PC-9 (cell line): ENCODE data around the gene EFNA4. TPM values are rescaled to one million over a fixed set of nuclear protein-coding genes. Genes with fewer than 3 reads are reported as not detected.

Experiments
- BruUV-seq: library from RNA; stranded (reverse); fragments of 400-500 nt; replicated peaks from 2 replicates; lab custom pipeline; 2021; lab: Mats Ljungman, UMichigan
- CTCF ChIA-PET: fragments of 300-600 bp; sonication (Branson Sonifier 250); formaldehyde crosslinking; loops from one replicate; lab custom pipeline; 2022; ENCODE audit warnings: antibody characterized with exemption; lab: Charles Lee
- POLR2A ChIA-PET: fragments of 300-600 bp; sonication (Branson Sonifier 250); formaldehyde crosslinking; loops from one replicate; lab custom pipeline; 2022; ENCODE audit warnings: antibody characterized with exemption; ENCODE audit not compliant: unreplicated experiment; lab: Charles Lee
- DNase-seq, 2 experiments: peaks; one replicate each; pipeline versions ENCODE4 v3.0.0 to v3.0.0-alpha.2; 2015 to 2022; ENCODE audit warnings: mixed read lengths in 1 of 2
- H2AFZ ChIP-seq: fragments of 200-600 bp; sonication (generic); 2 replicates; pipeline ENCODE4 v1.8.1; 2017; ENCODE audit warnings: antibody characterized with exemption
- H3F3A ChIP-seq: fragments of 200-600 bp; sonication (generic); 2 replicates; pipeline ENCODE4 v1.8.1; 2017; ENCODE audit warnings: antibody characterized with exemption, mild to moderate bottlenecking, low read depth; ENCODE audit not compliant: insufficient read depth
- H3K27ac ChIP-seq: fragments of 200-600 bp; sonication (generic); 2 replicates; pipeline ENCODE4 v1.6.1; 2016; ENCODE audit warnings: mixed run types
- H3K27me3 ChIP-seq: fragments of 200-600 bp; sonication (generic); 2 replicates; pipeline ENCODE4 v1.6.1; 2016; ENCODE audit warnings: low read depth, mixed run types; ENCODE audit not compliant: insufficient read depth
- H3K36me3 ChIP-seq: fragments of 200-600 bp; sonication (generic); 2 replicates; pipeline ENCODE4 v1.6.1; 2016; ENCODE audit warnings: low read depth, mixed run types
- H3K4me1 ChIP-seq: fragments of 200-600 bp; sonication (generic); replicated peaks from 2 replicates; pipeline ENCODE4 v1.6.1; 2016; ENCODE audit warnings: mixed run types; ENCODE audit not compliant: insufficient read depth
- H3K4me2 ChIP-seq: fragments of 200-600 bp; sonication (generic); 2 replicates; pipeline ENCODE4 v1.6.1; 2017; ENCODE audit warnings: mixed run types
- H3K4me3 ChIP-seq: fragments of 200-600 bp; sonication (generic); 2 replicates; pipeline ENCODE4 v1.6.1; 2016; ENCODE audit warnings: mixed run types
- H3K79me2 ChIP-seq: fragments of 200-600 bp; sonication (generic); 2 replicates; pipeline ENCODE4 v1.6.1; 2017; ENCODE audit warnings: low read depth, mixed run types
- H3K9me2 ChIP-seq: fragments of 200-600 bp; sonication (generic); 2 replicates; pipeline ENCODE4 v1.8.1; 2017; ENCODE audit warnings: mild to moderate bottlenecking; ENCODE audit not compliant: insufficient read depth
- H3K9me3 ChIP-seq: fragments of 200-600 bp; sonication (generic); 2 replicates; pipeline ENCODE4 v1.8.1; 2016; ENCODE audit warnings: low read depth; ENCODE audit not compliant: insufficient read depth
- H4K20me1 ChIP-seq: fragments of 200-600 bp; sonication (generic); 2 replicates; pipeline ENCODE4 v1.8.1; 2017; ENCODE audit not compliant: insufficient read depth
- CTCF ChIP-seq: fragments of 200-600 bp; sonication (generic); conservative IDR thresholded peaks from 2 replicates; pipeline ENCODE4 v1.6.1; 2017; ENCODE audit warnings: mixed run types, antibody characterized with exemption, mild to moderate bottlenecking, moderate library complexity
- EZH2 ChIP-seq: fragments of 200-600 bp; sonication (generic); IDR thresholded peaks from 2 replicates; pipeline ENCODE4 v1.8.0; 2017; ENCODE audit warnings: antibody characterized with exemption, low read depth
- intact Hi-C: fragments of 100-400 bp; cut with micrococcal nuclease; formaldehyde crosslinking; loops from one replicate; pipeline ENCODE4 v1.10.0; 2022; ENCODE audit not compliant: unreplicated experiment
- total RNA-seq: library from RNA; stranded (reverse); gene quantifications from 2 replicates; pipeline ENCODE4 v1.2.3, GENCODE V29; 2021

EFNA4 gene
- total RNA-seq, 1 experiment from 2014 or later: 14.0 TPM

DNA sequence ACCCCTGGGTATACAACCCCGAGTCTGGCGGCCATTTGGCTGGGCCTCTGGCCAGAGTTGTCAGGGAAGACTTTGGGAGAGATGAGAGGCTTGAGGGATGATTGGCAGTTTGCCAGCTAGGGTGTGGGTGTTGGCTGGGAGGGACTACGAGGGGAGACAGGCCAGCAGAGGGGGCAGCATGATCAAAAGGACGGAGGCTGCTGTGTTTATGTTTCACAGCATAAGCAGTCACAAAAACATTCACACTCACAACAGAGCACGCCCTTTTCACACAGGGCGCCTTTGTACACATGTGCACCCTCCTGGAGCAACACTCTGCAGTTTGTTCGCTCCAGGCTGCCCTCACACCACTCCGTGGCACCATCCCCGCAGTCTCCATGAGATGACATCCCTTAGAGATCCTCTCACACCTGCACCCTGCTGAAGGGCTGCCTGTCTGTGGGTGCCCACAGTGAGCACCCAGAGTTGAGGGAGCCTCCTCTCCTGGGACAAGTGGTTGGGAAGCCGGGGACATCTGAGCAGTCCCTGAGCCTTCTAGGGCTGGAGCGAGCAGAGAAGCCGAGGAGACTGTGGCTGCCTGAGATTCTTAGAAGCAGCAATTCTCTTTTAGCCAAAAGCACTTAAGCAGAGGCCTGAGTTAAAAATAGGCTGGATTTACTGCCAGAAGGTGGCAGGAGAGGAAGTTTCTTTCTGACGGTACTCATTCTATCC is 30.5 kb downstream of the EFNA4 start:
- ChIA-PET CTCF (interaction anchor here (0.6 kb wide), 1 partner anchor 68 kb away, joined by 6 read pairs; no protein-coding TSS in a partner anchor), POLR2A (no interaction called here)
- H3K27me3 ChIP-seq: no peaks in the 10 kb centered on the region
- DNase-seq: peak in 1 of 2 experiments; percentile 53
- no peaks in the 10 kb centered on the region for H4K20me1 ChIP-seq
- H3K9me2 ChIP-seq: no peaks in the 10 kb centered on the region
- H3K79me2 ChIP-seq: no peaks in the 10 kb centered on the region
- no peak overlapping the region for H2AFZ ChIP-seq
- 0 out of 2 replicates have a peak, but pooled peaks cover 4% of the 10 kb centered on the region for H3K4me1 ChIP-seq
- peaks cover 8% of the 10 kb centered on the region; the same call in 1 of the 2 replicates for H3F3A ChIP-seq
- BruUV-seq: no TSS peak
- peak overlapping the region; percentile 25; the same call in 1 of the 2 replicates for H3K4me2 ChIP-seq
- TF ChIP-seq CTCF: peak; percentile 56; the same call in 1 of the 2 replicates
- TF ChIP-seq EZH2: no peak
- no peak overlapping the region for H3K4me3 ChIP-seq
- no peaks in the 10 kb centered on the region for H3K9me3 ChIP-seq
- no peak overlapping the region for H3K27ac ChIP-seq
- H3K36me3 ChIP-seq: no peaks in the 10 kb centered on the region
- intact Hi-C loops: loop anchor here (2.0 kb wide), 1 partner anchor 35 kb away; no protein-coding TSS in a partner anchor

DNA sequence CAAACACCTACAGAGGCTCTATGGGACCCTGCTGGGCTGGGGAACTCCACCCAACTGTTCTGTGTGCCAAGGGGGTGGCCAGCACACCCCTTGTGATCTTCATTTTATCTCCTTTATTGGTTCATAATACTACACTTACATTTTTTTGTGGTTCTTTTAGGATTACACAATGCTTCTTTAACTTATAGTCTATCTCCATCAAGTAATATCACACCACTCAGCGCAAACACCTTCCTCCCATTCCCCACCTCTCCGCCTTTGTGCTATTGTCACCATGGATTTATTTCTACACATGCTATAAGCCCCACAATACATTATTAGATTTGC is 31.0 kb downstream of the EFNA4 start:
- Histone ChIP-seq H3K27me3 (no peaks in the 10 kb centered on the region), H3K9me2 (no peaks in the 10 kb centered on the region), H3K4me2 (no peak overlapping the region), H3K36me3 (no peaks in the 10 kb centered on the region), H3K27ac (no peak overlapping the region), H2AFZ (no peak overlapping the region), H3K9me3 (no peaks in the 10 kb centered on the region), H4K20me1 (no peaks in the 10 kb centered on the region), H3K4me1 (0 out of 2 replicates have a peak, but pooled peaks cover 4% of the 10 kb centered on the region), H3F3A (peaks cover 8% of the 10 kb centered on the region; the same call in 1 of the 2 replicates), H3K4me3 (no peak overlapping the region), H3K79me2 (no peaks in the 10 kb centered on the region)
- POLR2A ChIA-PET: no interaction called here
- no peak; the same call in 1 of the 2 replicates for TF ChIP-seq CTCF
- no peak for TF ChIP-seq EZH2
- no TSS peak for BruUV-seq
- CTCF ChIA-PET: no interaction called here
- intact Hi-C loops: loop anchor here (2.0 kb wide), 1 partner anchor 34 kb away; no protein-coding TSS in a partner anchor
- no peak for DNase-seq

DNA sequence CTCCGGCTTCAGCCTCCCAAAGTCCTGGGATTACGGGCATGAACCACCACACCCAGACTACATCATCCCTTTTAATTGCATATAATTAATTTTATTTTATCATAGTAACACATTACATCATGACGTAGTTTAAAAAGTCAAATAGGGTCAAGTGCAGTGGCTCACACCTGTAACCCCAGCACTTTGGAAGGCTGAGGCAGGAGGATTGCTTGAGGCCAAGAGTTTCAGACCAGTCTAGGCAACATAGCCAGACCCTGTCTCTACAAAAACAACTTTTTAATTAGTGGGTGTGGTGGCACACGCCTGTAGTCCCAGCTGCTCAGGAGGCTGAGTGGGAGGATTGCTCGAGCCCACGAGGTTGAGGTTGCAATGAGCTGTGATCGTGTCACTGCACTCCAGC is 35.8 kb downstream of the EFNA4 start:
- H3K79me2 ChIP-seq: no peaks in the 10 kb centered on the region
- no peak for DNase-seq
- no TSS peak for BruUV-seq
- no peaks in the 10 kb centered on the region for H3K4me1 ChIP-seq
- H3K9me2 ChIP-seq: no peaks in the 10 kb centered on the region
- H3K36me3 ChIP-seq: no peaks in the 10 kb centered on the region
- intact Hi-C loops: no loop called here
- H3K27ac ChIP-seq: no peak overlapping the region
- H3F3A ChIP-seq: 0 out of 2 replicates have a peak, but pooled peaks cover 4% of the 10 kb centered on the region
- no peak overlapping the region for H2AFZ ChIP-seq
- H3K27me3 ChIP-seq: no peaks in the 10 kb centered on the region
- H4K20me1 ChIP-seq: no peaks in the 10 kb centered on the region
- TF ChIP-seq EZH2 (no peak), CTCF (no peak)
- ChIA-PET CTCF (interaction anchor here (0.7 kb wide), 1 partner anchor 43 kb away, joined by 15 read pairs; no protein-coding TSS in a partner anchor), POLR2A (interaction anchor here (0.7 kb wide), 1 partner anchor 26 kb away, joined by 5 read pairs; no protein-coding TSS in a partner anchor)
- H3K4me2 ChIP-seq: no peak overlapping the region
- H3K9me3 ChIP-seq: no peaks in the 10 kb centered on the region
- no peak overlapping the region for H3K4me3 ChIP-seq
